Measurements from ENCODE around the gene SMARCD2.

- TF ChIP-seq, protein P1, sequence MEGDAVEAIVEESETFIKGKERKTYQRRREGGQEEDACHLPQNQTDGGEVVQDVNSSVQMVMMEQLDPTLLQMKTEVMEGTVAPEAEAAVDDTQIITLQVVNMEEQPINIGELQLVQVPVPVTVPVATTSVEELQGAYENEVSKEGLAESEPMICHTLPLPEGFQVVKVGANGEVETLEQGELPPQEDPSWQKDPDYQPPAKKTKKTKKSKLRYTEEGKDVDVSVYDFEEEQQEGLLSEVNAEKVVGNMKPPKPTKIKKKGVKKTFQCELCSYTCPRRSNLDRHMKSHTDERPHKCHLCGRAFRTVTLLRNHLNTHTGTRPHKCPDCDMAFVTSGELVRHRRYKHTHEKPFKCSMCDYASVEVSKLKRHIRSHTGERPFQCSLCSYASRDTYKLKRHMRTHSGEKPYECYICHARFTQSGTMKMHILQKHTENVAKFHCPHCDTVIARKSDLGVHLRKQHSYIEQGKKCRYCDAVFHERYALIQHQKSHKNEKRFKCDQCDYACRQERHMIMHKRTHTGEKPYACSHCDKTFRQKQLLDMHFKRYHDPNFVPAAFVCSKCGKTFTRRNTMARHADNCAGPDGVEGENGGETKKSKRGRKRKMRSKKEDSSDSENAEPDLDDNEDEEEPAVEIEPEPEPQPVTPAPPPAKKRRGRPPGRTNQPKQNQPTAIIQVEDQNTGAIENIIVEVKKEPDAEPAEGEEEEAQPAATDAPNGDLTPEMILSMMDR (IDR thresholded peaks at IDR 0.05) = no peak
- TF ChIP-seq POLR2A (IDR thresholded peaks at IDR 0.05) = no peak
Observed at GRCh38 chr17:63820963-63821561, 21.4 kb downstream of the SMARCD2 start.
